NCI-H1930 (cell line): ENCODE measurements around the gene CA4.

Experiments
- DNase-seq, 2 experiments: peaks; one replicate each; lab custom pipeline; 2025; lab: John Stamatoyannopoulos, UW

Gene CA4

DNA sequence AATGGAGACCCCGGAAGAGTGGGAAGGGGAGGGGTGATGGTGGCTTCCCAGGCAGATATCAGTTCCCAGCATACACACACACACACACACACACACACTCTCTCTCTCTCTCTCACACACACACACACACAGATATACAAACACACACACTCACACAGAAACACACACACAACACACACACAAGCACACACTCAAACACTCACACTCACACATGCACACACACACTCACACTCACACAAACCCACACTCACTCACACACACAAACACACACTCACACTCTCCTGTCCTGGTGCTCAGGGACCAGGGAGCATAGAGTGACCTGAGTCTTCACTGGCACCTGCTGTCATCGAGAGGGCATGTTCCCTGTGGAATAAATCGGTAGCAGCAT lies 5.6 kb downstream of the CA4 start:
- no peak for DNase-seq

DNA sequence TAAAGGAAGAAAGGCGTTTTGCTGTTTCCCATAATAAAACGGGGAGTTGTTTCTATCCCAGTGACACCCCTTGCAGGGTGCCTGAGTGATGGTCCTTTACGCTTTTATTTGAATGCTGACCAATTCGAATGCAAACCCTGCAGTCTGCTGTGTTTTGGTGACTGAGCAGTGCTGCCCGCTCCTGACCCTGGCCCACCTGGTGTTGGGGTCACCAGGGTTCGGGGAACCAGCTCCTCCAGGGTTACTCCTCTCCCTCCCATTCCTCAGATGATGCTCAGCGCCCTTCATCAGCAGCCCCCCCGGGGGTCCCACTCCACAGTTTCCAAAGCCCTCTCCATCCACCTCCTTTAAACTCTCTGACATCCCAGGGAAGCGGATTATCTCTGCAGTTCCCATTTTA lies 6.0 kb downstream of the CA4 start:
- DNase-seq, result no peak

DNA sequence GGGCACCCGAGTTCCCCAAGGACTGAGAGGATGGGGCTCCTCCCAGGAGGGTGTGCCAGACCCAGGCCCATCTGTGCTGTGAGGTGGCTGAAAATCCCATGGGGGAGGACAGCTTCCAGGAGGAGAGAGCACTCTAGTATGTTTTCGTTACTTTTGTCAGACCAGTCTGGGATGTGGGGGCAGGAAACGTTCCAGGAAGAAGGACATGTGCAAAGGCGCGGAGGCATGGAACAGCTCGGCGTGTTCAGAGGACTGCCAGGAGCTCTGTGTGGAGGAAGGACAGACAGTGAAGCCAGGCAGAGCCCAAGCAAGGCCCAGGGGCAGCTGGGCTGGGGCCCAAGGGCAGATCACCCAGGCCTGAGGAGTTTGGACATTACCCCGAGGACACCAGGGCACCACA lies 7.0 kb downstream of the CA4 start:
- DNase-seq, result no peak

DNA sequence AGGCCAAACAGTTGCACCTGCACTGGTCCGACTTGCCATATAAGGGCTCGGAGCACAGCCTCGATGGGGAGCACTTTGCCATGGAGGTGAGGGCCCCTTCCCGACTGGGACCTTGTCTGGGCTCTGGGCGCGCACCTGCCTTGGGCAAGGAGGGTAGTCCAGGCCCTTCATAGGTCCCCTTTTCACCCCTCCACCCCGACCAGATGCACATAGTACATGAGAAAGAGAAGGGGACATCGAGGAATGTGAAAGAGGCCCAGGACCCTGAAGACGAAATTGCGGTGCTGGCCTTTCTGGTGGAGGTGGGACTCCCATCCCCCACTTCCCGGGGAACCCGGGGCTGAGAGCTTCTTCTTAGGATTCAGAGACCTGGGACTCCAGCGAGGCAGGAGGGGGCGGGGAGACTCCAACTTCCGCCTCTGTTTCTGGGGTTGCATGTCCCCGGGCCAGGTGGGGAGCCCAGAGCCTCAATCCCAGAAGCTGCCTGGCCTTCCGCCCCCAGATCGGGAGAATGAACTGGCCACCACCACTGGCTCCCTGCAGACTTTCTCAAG lies 7.8 kb downstream of the CA4 start:
- DNase-seq, result no peak

DNA sequence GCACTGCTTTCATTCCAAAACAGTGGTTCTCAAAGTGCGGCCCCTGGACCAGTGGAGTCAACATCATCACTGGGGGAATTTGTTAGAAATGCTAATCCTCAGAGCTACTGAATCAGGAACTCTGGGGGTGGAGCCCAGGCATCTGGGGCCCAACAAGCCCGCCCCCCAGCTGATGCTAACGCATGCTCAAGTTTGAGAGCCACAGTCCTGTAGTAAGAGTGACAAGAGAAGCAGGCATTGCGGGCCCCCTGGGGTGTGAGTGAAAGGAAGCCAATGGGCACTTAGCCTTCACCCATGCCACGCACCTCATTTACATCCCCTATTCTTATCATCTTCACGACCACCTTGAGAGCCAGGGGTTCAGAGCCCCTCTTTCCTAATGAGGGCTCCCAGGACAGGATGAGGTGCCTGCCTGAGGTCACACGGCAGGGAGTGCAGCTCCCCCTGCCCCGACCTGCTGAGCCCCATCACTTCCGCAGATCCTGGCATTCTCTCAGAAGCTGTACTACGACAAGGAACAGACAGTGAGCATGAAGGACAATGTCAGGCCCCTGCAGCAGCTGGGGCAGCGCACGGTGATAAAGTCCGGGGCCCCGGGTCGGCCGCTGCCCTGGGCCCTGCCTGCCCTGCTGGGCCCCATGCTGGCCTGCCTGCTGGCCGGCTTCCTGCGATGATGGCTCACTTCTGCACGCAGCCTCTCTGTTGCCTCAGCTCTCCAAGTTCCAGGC lies 9.1 kb downstream of the CA4 start:
- DNase-seq, result no peak

DNA sequence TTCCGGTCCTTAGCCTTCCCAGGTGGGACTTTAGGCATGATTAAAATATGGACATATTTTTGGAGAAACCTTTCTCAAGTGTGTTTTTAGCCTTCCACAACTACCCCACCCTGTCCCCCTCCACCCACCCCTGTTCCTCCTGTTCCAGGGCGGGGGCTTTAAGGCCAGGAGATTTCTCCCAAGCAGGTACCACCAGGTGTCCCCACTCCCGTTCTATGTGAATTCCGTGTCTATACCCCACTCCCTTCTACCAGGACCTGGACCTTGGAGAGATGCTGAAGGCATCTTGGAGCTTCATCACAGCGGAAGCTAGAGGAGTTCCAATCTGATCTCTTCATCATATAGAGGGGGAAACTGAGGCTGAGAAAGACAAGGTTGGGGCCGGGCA lies 9.7 kb downstream of the CA4 start:
- DNase-seq, result no peak

DNA sequence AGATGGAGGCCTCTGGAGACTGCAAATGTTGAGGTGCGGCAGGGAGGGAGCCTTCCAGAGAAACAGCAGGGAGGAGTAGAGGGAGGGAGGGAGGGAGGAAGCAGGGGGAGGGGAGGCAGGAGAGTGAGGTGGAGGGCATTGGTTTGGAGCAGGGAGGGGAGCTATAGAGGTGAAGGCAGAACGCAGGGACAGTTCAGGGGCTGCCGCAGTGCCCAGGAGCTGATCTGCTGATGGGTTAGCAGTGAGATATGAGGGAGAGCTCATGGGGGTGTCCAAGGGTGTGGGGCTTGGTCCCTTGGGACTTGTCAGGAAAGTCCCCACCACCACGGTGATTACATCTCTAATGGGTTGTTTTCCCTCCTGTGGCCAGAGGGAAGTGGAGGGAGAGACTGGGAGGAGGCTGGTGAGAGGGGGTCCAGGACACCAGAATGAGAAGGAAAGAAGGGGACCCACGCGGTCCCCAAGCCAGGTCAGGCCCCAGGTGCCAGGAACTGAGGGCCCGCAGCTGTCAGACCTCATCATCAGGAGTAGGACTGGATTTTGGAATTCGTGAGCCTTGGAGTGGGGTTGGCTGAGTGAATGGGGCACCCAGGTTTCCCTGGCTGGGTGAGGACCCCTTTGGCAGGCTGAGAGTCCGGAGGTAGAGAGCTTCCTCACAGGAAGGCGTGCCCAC lies 11.2 kb downstream of the CA4 start:
- DNase-seq, result no peak

DNA sequence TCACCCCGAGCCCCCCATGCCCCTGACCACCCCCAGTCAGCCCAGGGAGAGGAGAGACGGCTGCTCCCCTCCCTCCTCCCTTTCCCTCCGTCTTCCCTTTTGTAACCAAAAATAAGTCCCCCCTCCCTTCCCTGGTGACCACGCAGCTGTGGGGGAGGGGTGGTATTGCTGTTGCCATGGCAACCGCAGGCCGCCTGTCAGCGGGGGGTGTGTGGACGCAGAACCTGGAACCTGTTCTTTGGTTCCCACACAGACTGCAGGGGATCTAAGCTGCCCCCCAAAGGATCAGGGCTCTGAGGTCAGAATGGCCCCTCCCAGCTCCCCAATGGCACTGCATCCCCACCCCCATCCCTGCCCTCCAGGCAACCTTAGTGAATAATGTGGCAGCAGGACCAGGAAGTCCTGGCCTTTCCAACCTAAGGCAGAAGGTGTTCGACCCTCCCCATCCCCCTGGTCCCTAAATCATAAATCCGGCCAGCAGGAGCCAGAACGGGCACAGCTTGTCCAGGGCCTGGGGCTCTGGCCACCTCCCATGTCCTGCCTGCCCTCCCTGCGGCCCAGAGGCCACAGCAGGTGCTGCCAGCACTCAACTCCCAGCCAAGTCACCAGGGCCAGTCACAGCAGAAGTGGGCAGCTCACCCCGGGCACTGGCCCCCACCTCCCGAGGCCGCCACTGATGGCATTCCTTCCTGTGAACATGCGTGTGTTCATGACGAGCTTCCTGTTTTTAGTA lies 12.0 kb downstream of the CA4 start:
- no peak for DNase-seq

DNA sequence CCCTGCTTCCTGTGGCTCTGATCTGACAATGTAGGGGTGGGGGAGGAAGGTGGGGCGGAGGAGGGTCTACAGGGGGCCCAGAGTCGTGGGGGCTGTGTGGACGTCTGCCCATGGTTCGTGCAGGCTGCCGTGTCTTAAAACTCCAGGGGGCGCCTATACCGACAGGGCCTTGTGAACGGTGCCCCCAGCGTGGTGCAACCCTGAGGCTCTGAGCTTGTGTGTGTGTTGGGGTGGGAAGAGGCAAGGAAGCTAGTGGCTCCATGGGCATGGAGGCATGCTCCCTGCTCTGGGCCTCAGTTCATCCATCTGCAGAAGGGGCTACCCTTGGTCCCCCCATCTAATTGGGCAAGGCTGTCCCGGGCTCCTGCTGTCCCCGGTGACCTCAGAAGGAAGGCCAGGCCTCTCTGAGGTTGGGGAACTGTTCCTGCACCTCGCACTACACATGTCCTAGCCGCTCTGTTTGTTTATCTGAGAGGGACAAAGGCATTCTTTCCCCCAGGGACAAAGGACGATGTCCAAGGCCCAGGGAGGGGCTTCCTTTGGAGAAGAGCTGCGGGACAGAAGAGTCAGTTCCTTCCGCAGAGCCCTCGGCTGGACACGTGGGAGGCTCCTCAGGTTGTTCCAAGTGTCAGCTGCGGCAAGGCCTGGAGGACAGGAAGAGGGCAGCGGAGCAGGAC lies 13.5 kb downstream of the CA4 start:
- peak; percentile 24 to 53 for DNase-seq

DNA sequence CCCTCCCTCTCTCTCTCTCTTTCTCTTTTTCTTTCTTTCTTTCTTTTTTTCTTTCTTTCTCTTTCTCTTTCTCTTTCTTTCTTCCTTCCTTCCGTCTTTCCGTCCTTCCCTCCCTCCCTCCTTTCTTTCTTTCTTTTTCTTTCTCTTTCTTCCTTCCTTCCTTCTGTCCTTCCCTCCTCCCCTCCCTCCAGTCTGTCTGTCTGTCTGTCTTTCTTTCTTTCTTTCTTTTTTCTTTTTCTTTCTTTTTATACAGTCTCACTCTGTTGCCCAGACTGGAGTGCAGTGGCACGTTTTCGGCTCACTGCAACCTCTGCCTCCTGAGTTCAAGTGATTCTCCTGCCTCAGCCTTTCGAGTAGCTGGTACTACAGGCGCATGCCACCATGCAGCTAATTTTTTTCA lies 14.4 kb downstream of the CA4 start:
- no peak for DNase-seq

DNA sequence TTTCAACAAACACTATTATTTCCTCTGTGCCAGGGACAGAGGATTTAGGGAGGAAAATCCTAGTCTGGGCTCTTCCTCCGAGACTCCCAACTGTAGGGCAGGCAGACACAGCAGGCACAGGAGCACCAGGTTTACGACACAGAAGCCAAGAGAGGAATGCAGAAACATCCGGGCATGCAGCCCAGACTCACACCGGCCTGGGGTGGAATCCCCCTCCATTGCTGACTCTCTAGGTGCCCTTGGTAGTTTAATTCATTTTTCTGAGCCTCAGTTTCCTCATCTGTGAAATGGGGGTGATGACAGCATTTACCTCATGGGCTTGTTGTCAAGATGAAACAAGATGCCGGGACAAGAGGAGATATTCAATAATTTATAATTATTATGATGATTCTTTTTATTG lies 14.9 kb downstream of the CA4 start:
- DNase-seq, result no peak

DNA sequence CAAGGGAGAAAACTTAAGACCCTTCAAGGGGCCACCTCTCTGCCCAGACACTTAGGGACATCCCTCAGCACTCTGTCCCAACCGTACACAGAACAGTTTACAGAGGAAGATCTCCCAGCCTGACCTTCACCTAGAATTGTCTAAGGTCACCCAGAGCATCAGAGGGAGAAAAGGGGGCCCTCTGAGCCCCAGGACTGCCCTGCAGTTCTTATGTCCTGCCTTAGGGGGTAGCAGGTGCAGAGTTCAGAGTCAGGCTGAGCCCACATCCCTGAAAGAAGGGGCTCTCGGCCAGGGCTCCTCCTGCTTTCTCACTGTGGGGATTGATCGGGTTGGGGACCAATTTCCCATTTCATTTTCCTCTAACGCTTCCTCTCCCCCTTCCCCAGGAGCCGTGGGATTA lies 15.4 kb downstream of the CA4 start:
- DNase-seq, result no peak

DNA sequence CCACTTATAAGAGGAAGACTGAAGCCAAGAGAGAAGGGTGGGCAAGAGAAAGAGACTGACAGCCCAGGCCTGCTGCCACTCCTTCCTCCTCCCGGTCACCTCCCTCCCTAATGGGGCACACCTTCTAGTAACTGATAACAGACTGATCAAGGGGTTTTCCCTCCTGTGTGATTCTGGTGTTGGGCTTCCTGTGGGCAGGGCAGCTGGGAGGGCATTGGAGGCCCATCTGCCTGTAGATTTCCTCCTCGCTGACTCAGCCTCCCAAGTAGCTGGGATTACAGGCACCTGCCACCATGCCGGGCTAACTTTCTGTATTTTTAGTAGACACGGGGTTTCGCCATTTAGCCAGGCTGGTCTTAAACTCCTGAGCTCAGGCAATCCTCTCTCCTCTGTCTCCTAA lies 16.2 kb downstream of the CA4 start:
- DNase-seq, result no peak

DNA sequence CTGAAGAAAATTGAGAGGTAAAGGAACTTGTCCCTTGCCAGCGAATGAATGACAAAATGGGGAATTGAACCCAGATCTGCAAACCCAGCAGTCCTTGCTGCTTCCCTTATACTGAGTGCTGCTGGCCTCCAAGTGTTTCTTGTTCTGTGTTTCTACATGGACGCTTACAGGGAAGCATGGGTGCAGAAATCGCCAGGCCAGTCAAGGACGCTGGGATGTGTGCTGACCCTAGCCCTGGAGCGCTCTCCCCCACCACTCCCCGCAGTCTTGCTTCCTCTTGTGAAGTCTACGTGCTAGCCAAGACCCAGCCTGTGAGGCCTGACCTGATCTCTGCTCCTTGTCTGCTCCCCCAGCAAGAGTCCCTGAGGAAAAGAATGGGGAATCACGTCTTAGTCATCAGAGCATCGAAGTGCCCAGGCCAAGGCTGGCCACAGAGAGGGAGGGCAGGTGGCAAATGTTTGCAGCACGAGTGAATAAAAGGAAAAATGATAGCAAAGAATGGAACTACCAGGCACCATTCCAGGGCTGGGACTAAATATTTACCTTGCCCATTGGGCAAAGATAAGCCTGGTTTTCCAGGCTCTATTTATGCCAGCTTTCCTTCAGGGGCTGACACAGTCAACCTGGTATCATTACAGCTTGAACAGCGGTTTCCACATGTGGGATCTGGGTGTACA lies 17.4 kb downstream of the CA4 start:
- DNase-seq, result no peak

DNA sequence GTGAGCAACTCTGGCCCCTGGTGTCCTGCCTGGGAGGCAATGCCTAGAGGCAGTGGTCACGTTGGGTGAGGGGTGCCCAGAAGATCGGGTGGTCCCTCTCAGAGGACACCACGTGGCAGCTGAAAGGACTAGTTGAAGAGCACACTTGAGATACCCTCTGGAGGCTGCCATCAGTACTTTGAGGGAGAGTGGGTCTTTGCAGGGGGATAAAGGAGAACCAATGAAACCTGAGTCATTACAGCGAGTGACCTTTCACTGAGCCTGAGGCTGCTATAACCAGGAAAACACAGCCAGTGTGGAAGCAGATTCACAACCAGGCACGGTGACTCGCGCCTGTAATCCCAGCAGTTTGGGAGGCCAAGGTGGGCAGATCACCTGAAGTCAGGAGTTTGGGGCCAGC lies 18.9 kb downstream of the CA4 start:
- no peak for DNase-seq

DNA sequence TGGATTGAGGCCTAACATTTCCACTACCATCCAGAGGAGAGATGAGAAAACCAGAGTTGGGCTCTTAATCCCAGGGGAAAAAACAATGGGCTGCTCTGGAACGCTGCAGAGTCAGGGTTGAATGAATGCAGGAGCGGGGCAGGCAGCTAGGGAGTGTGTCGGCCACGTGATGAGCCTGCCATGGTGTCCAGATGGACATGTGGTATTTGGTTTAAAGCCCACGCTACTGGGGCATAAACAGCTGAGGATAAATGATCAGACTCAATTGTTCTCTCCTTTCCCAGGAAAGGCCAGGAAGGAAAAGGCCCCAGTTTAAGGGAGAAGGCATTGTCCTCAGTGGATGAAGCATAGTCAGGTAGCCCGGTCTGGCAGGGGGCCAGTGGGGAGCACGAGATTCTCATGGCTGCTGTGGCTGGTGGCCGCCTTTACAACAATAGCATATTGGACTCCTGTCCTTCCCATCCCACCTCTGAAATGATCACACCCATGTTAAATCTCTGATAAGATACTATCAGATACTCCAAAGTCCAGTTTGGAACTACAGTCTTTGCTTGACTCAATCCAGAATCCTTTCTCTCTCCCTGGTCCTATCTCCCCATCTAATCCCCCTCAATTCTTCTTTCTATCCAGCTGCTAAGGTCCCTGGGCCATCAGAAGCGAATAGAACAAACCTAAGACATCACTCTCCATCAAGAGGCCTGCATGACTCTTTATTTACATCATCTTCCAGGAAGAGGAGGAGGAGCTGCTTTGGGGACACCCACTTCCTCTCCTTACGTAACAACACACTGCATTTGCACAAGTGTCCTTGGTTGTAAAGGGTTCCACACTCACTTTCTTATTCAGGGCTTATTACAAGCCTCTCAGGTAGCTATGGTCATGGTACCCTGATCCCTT lies 20.4 kb downstream of the CA4 start:
- DNase-seq, result no peak

DNA sequence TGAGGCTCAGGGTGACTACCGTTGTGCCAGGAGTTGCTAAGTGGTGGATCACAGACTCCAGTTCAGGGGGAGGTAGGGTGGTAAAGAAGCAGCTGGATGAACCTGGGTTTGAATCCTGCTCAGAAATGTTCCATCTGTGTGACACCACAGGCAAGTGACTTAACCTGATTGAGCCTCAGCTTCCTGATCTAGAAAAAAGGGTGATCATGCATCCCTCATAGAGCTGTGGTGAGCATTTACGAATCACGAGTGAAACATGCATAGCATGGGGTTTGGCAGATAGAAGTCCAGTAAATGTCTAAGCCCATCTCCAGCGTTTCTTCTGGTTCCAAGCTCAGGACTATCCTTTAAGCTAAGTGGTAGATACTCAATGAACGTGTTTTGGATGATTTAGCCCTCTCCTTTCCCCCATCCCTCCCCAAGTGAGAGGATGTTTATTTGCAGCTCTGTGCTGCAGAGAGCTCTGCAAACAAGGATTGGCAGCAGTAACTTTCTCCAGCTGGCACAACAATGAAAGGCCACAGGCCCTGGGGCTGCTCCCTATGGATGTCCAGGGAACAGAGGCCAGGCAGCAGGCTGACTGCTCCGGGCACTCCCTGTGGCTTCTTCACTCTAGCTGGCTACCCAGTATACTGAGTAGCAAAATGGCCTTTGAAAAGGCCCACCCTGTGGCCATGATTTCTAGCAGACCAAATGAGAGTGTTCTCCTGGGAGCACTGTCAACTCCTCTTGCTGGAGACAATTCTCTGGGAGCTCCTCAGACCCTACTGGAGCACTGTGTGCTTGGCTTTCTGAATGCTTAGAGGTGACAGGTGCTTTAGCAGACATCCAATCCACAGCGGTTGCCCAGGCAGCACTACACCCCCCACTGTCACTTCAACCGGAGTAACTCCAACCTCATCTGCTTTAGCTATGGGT lies 21.3 kb downstream of the CA4 start:
- no peak for DNase-seq

DNA sequence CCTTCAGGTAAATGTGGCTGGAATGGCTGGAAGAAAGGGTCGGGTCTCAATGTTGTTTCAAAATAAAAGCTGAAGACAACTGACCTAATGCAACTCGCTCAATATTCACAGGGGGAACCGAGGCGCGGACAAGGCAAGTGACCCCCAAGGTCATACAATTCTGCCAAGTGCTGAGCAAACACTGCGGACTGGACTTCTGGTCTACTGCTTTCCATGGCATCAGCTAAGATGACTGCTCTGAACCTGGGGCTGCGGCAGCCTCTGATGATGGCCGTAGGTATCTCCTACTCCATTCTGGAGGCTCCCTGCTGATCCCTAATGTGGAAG lies 21.9 kb downstream of the CA4 start:
- no peak for DNase-seq

DNA sequence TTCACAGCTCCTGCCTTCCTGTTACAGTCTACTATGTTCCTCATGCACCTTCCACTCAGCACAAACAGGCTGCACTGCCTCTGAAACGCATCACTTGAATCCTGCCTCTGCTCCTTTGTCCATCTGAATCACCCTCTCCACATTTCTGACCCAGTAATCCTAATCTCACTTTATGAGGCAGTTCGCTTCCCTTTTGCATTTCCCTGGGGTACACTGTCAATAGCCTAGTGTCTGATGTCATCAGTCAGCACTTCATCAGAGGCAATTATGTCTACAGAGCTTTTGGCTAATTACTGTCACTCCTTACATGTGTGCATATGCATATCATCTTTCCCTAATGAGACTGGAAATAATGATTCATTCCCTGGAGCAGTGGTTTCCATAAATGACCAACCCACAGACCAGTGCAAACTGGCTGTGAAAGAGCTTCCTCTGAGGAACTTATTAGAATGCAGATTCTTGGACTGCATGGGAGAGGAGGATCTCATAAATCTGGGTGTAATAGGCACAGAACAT lies 23.6 kb downstream of the CA4 start:
- no peak for DNase-seq

DNA sequence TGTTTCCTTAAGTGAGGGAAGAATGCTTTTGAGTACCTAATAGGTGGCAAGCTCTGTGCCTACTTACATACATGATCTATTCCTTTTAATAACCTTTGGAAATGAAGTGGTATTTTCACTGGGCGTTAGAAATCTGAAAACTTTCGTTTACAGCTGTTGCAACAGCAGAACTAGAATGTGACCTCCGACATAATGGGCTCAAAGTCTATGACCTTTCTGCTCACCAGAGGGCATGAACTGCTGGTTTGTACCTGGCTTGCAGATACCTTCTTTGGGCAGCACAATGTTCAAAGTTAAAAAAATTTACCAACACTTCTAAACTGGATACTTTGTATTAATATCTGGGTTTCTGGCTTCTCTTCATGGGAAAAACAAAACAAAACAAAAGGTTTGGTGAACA lies 24.3 kb downstream of the CA4 start:
- no peak for DNase-seq
